ENCODE results near the gene TBX2.

DNA sequence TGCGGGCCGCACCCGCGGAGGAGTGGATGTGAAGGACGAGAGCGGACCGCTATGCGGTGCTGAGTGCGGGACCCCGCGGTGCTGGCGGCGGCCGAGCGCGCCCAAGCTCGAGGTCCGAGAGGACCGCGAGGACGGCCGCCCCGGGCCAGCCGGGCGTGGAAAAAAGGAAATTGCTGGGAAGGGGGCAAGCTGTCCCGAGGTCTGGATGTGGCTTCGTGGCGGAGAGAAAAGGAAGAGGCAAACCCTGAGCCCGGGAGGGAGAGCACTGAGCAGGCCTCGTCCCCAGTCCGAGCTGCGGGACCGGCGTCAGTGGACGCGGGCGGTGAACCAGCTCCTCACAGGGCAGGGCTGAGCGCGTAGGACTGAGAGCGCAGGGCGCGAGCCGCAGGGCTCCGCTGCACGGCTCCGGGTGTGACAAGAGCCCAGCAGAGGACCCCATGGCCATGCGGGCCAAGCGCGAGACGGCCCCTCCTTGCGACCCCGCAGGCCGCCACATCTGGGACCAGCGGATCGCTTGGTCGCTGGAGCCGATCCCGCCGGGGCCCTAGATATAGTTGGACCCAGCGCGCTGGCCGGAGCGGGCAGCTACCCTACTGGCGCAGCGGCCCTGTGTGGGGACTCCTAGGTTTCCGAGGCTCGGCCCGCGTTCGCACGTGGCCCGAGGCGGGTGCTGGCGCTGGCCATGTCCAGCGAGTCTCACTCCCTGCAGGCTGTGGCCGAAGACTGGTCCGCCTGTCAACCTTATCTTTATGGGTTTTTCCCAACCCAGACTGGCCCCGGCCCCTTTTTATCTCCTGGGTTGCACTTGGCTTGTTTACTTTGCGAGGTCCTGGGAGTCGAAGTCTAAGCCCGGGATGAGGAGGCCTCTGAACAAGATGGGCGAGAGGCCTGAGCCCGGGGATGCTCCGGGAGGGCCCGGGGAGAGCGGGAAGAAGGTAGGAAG is 55.0 kb downstream of the TBX2 start:
- TF ChIP-seq POLR2A (IDR thresholded peaks at IDR 0.05) (no peak), EP300 (IDR thresholded peaks at IDR 0.05) (no peak)

Measured in suprapubic skin (tissue), 2 donors.